GM18867 (cell line): ENCODE data around the gene TNFAIP2.

Source experiments
- ATAC-seq: cut with Tn5 transposase; IDR thresholded peaks from one replicate; pipeline ENCODE4 v1.9.1; 2021; ENCODE audit warnings: mild to moderate bottlenecking, moderate library complexity; ENCODE audit not compliant: unreplicated experiment

The TNFAIP2 gene

GRCh38 chr14:103121846-103122584, 1.2 kb upstream of the TNFAIP2 start:
- no peak for ATAC-seq

GRCh38 chr14:103122585-103122946, 695 bp upstream of the TNFAIP2 start:
- no peak for ATAC-seq

- ATAC-seq, result no peak
These were observed 606 bp downstream of the TNFAIP2 start for GRCh38 chr14:103123634-103124500.

GRCh38 chr14:103124501-103125001, 1.3 kb downstream of the TNFAIP2 start:
- ATAC-seq, result no peak

- ATAC-seq, result no peak
These were observed 2.1 kb downstream of the TNFAIP2 start for GRCh38 chr14:103125098-103126070.

- no peak for ATAC-seq
These were observed 3.0 kb downstream of the TNFAIP2 start for GRCh38 chr14:103126088-103126872.

GRCh38 chr14:103126873-103127304, 3.6 kb downstream of the TNFAIP2 start:
- no peak for ATAC-seq

GRCh38 chr14:103127356-103127755, 4.1 kb downstream of the TNFAIP2 start:
- ATAC-seq, result no peak

GRCh38 chr14:103127861-103128598, 4.8 kb downstream of the TNFAIP2 start:
- no peak for ATAC-seq

GRCh38 chr14:103128631-103129300, 5.5 kb downstream of the TNFAIP2 start:
- ATAC-seq, result no peak

- no peak for ATAC-seq
These were observed 6.2 kb downstream of the TNFAIP2 start for GRCh38 chr14:103129301-103130016.

GRCh38 chr14:103130017-103130764, 6.9 kb downstream of the TNFAIP2 start:
- ATAC-seq, result no peak

- ATAC-seq, result no peak
These were observed 7.7 kb downstream of the TNFAIP2 start for GRCh38 chr14:103130965-103131364.

GRCh38 chr14:103131580-103131979, 8.3 kb downstream of the TNFAIP2 start:
- ATAC-seq, result no peak

- no peak for ATAC-seq
These were observed 9.3 kb downstream of the TNFAIP2 start for GRCh38 chr14:103132381-103133209.
